ENCODE measurements around the gene TMC2.
A peak's percentile ranks its signal among the peaks of the same experiment; 100 is the strongest.
"Not testable (repeated sequence)": the region's sequence is repeated elsewhere in the genome, so short reads cannot be mapped to it uniquely, and the experiment has no call there.

The TMC2 gene

GRCh38 chr20:2663887-2664719, 127.7 kb downstream of the TMC2 start, which contains the start of gene IDH3B:
IDH3B (minus strand) TSS chr20:2664216; CDS start chr20:2664188, 28 bp downstream.
- DNase-seq: peak; percentile 96

GRCh38 chr20:2671977-2672376, 135.6 kb downstream of the TMC2 start:
- DNase-seq: no peak

GRCh38 chr20:2672446-2672845, 136.1 kb downstream of the TMC2 start:
- DNase-seq: no peak

GRCh38 chr20:2673453-2673852, 137.1 kb downstream of the TMC2 start:
- no peak for DNase-seq

GRCh38 chr20:2680046-2680445, 143.7 kb downstream of the TMC2 start:
- DNase-seq: no peak

- DNase-seq: not testable (repeated sequence)
These were observed 145.7 kb downstream of the TMC2 start for GRCh38 chr20:2682040-2682439.

GRCh38 chr20:2684817-2685216, 148.4 kb downstream of the TMC2 start:
- not testable (repeated sequence) for DNase-seq

GRCh38 chr20:2687514-2687913, 151.1 kb downstream of the TMC2 start:
- DNase-seq: no peak

- DNase-seq: peak; percentile 71
These were observed 151.7 kb downstream of the TMC2 start for GRCh38 chr20:2688041-2688591.

- DNase-seq: no peak
These were observed 153.8 kb downstream of the TMC2 start for GRCh38 chr20:2690213-2690612.

- DNase-seq: no peak
These were observed 154.3 kb downstream of the TMC2 start for GRCh38 chr20:2690718-2691117.

GRCh38 chr20:2691127-2691526, 154.8 kb downstream of the TMC2 start:
- DNase-seq: no peak

All from islet precursor cell (in vitro differentiated cells).